ENCODE results near the gene RELA.
"Not testable (repeated sequence)": the region's sequence is repeated elsewhere in the genome, so short reads cannot be mapped to it uniquely, and the experiment has no call there.

RELA gene

DNA sequence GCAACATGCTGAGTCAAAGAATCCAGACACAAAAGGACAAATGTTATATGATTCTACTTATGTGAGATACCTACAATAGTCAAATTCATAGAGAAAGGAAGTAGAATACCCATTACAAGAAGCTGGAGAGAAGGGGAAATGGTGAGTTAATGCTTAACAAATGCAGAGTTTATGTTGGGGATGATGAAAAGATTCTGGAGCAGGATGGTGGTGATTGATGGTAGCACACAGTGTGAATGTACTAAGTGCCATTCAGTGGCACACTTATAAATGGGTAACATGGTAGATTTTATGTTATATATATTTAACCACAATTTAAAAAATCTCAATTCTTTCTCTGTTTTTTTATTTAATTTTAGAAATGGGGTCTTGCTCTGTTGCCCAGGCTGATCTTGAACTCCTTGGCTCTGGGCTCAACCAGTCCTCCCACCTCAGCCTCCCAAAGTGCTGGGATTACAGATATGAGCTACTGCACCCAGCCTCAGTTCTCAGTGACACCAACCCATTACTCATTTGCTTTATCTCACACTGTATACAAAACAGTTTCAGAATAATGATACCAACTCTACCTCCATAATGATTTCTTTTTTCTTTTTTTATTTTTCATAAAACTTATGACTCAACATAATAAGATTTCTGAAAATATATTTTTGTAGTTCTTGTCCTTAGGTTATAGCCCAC lies 9.6 kb upstream of the RELA start:
- no peak for DNase-seq (ENCODE audit: low read depth)
- no peak overlapping the region for H3K4me3 ChIP-seq (ENCODE audit: low read depth, low read length)
- TF ChIP-seq, protein P1, sequence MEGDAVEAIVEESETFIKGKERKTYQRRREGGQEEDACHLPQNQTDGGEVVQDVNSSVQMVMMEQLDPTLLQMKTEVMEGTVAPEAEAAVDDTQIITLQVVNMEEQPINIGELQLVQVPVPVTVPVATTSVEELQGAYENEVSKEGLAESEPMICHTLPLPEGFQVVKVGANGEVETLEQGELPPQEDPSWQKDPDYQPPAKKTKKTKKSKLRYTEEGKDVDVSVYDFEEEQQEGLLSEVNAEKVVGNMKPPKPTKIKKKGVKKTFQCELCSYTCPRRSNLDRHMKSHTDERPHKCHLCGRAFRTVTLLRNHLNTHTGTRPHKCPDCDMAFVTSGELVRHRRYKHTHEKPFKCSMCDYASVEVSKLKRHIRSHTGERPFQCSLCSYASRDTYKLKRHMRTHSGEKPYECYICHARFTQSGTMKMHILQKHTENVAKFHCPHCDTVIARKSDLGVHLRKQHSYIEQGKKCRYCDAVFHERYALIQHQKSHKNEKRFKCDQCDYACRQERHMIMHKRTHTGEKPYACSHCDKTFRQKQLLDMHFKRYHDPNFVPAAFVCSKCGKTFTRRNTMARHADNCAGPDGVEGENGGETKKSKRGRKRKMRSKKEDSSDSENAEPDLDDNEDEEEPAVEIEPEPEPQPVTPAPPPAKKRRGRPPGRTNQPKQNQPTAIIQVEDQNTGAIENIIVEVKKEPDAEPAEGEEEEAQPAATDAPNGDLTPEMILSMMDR (IDR thresholded peaks at IDR 0.05; ENCODE audit: insufficient read depth, low read depth, low read length, missing control alignments), result no peak

DNA sequence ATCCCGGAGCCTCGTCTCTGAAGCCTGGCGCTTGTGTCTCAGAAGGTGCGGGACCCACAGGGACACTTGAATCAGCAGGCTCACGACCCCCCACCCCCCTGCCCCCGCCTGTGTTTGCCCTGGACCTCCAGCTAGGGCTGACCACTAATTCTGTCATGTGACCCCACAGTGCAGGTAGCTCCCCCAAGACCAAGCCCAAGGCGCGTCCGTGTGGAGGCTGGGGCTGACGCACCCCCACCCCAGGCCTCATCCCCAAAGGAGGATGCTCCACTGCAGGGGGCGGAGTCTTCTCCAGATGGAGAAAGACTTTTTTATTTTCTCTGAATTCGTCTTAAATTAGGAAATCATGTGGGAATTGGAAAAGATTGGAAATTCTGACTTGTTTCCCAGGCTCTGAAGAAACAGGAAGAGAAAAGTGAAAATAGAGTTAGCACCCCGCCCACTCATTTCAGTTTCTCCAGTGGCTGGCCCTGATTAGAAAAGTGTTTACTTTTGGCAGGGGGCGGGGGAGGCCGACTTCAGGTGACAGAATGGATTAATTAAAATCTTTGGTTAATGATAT lies 1.0 kb upstream of the RELA start:
- DNase-seq (ENCODE audit: low read depth), result peak; percentile 55
- TF ChIP-seq, protein P1 (IDR thresholded peaks at IDR 0.05; ENCODE audit: insufficient read depth, low read depth, low read length, missing control alignments), result no peak
- peak overlapping the region; percentile 94 for H3K4me3 ChIP-seq (ENCODE audit: low read depth, low read length)

DNA sequence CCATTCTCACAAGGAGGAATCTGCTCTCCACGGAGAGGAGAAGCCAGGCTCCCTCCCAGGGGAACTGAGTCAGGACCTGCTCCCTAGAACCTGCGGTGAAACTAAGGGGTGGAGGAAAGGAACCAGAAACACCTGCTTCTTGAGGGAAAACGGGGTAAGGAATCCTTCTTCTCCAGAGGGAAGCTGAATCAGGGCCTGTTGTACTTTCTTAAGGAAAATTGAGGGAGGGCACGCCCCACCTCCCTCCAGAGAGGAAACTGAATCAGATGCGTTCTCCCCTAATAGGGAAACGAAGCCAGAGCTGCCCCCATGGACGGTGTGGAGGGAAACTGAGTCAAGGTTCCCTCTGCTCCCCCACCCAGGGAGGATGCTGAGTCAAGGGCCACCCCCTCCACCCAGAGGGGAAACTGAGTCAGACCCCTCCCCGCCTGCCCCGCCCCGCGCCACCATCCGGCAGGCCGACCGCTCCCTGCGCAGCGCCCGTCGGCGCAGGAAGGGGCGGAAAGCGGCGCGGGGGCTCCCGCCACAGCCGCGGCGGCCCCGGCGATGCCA lies 393 bp downstream of the RELA start:
- no peak for DNase-seq (ENCODE audit: low read depth)
- TF ChIP-seq, protein P1 (IDR thresholded peaks at IDR 0.05; ENCODE audit: insufficient read depth, low read depth, low read length, missing control alignments), result no peak
- H3K4me3 ChIP-seq (ENCODE audit: low read depth, low read length), result peak overlapping the region; percentile 95

DNA sequence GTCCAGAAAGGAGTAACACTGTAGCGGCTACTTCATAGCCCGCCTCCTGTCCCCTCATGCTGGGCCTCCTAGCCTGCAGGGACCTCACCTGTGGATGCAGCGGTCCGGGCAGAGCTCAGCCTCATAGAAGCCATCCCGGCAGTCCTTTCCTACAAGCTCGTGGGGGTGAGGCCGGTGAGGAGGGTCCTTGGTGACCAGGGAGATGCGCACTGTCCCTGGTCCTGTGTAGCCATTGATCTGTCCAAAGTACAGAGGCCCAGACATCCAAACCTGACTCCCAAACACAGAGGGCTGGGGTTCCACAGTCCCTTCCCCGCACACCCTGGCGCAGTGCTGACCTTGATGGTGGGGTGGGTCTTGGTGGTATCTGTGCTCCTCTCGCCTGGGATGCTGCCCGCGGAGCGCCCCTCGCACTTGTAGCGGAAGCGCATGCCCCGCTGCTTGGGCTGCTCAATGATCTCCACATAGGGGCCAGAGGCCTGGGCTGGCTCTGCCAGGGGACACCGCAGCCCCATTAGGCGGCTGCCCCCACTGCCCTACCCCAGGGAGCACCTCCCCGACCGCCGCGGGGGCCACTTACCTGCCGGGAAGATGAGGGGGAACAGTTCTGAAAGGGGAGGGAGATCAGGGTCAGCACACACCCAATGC lies 993 bp downstream of the RELA start:
- no peak for DNase-seq (ENCODE audit: low read depth)
- H3K4me3 ChIP-seq (ENCODE audit: low read depth, low read length), result peak overlapping the region; percentile 95
- TF ChIP-seq, protein P1 (IDR thresholded peaks at IDR 0.05; ENCODE audit: insufficient read depth, low read depth, low read length, missing control alignments), result no peak

DNA sequence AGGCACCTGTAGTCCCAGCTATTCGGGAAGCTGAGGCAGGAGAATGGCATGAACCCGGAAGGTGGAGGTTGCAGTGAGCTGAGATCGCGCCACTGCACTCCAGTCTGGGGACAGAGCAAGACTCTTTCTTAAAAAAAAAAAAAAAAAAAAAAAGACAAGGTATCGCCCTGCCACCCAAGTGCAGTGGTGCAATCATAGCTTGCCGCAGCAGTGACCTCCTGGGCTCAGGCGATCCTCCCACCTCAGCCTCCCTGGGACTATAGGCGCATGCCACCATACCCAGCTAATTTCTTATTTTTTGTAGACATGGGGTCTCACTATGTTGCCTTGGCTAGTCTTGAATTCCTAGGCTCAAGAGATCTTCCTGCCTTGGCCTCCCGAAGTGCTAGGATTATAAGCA lies 1.8 kb downstream of the RELA start:
- DNase-seq (ENCODE audit: low read depth); H3K4me3 ChIP-seq (ENCODE audit: low read depth, low read length): not testable (repeated sequence)

DNA sequence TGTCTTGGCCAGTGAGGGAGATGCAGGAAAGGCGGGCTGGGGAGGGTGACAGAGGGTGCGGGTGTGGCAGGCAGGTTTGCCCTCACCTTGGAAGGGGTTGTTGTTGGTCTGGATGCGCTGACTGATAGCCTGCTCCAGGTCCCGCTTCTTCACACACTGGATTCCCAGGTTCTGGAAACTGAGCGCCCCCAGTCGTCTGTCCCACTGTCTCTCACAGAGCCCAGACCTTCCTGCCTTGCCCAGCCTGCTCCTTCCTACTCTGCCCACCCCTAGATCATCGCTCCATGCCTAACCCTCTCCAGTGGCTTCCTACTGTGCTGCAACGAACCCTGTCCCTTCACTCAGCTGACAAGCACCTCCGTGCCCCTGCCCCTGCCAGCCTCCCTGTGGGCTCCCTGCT lies 2.7 kb downstream of the RELA start:
- TF ChIP-seq, protein P1 (IDR thresholded peaks at IDR 0.05; ENCODE audit: insufficient read depth, low read depth, low read length, missing control alignments), result no peak
- no peak for DNase-seq (ENCODE audit: low read depth)
- H3K4me3 ChIP-seq (ENCODE audit: low read depth, low read length), result no peak overlapping the region

All from GM12865 (cell line).